Measurements from ENCODE around the gene ISG20. TPM values are rescaled to one million over a fixed set of nuclear protein-coding genes. Genes with fewer than 3 reads are reported as not detected.
"Not testable (repeated sequence)": the region's sequence is repeated elsewhere in the genome, so short reads cannot be mapped to it uniquely, and the experiment has no call there.

The ISG20 gene
- total RNA-seq, 1 donor from 2014 or later, result 0.65 TPM

GRCh38 chr15:88641959-88642452, 3.2 kb downstream of the ISG20 start:
- Mint-ChIP-seq H3K4me3 (no peak overlapping the region), H3K27me3 (ENCODE audit: insufficient read depth, low read depth) (no peaks in the 10 kb centered on the region), H3K9me3 (no peaks in the 10 kb centered on the region), H3K4me1 (peaks cover 11% of the 10 kb centered on the region), H3K27ac (no peak overlapping the region), H3K36me3 (no peaks in the 10 kb centered on the region)
- Histone ChIP-seq H3K4me3 (no peak overlapping the region), H3K36me3 (no peaks in the 10 kb centered on the region), H3K4me1 (peaks cover 5% of the 10 kb centered on the region), H3K9ac (no peak overlapping the region), H3K79me2 (ENCODE audit: low read depth) (no peaks in the 10 kb centered on the region), H4K20me1 (ENCODE audit: low read depth) (no peaks in the 10 kb centered on the region), H3K9me3 (ENCODE audit: low read depth) (no peaks in the 10 kb centered on the region), H3K27ac (no peak overlapping the region), H3F3A (ENCODE audit: low read depth) (peaks cover 27% of the 10 kb centered on the region), H2AFZ (replicated peaks) (no peak overlapping the region), H3K27me3 (no peaks in the 10 kb centered on the region), H3K4me2 (no peak overlapping the region)
- no peak for DNase-seq (ENCODE audit: low spot score)
- TF ChIP-seq EZH2phosphoT487 (IDR thresholded peaks at IDR 0.05), result no peak
- TF ChIP-seq, protein P1, sequence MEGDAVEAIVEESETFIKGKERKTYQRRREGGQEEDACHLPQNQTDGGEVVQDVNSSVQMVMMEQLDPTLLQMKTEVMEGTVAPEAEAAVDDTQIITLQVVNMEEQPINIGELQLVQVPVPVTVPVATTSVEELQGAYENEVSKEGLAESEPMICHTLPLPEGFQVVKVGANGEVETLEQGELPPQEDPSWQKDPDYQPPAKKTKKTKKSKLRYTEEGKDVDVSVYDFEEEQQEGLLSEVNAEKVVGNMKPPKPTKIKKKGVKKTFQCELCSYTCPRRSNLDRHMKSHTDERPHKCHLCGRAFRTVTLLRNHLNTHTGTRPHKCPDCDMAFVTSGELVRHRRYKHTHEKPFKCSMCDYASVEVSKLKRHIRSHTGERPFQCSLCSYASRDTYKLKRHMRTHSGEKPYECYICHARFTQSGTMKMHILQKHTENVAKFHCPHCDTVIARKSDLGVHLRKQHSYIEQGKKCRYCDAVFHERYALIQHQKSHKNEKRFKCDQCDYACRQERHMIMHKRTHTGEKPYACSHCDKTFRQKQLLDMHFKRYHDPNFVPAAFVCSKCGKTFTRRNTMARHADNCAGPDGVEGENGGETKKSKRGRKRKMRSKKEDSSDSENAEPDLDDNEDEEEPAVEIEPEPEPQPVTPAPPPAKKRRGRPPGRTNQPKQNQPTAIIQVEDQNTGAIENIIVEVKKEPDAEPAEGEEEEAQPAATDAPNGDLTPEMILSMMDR (IDR thresholded peaks at IDR 0.05), result no peak
- TF ChIP-seq EZH2 (IDR thresholded peaks at IDR 0.05), result no peak

- H3K4me1 ChIP-seq; H4K20me1 ChIP-seq (ENCODE audit: low read depth); H3K9me3 Mint-ChIP-seq; H3K27ac ChIP-seq; H3K36me3 ChIP-seq; H3K9ac ChIP-seq; H3K27me3 ChIP-seq; H3K4me2 ChIP-seq; H3K4me3 ChIP-seq; H3K4me3 Mint-ChIP-seq; H3K9me3 ChIP-seq (ENCODE audit: low read depth); H3K27me3 Mint-ChIP-seq (ENCODE audit: insufficient read depth, low read depth); DNase-seq (ENCODE audit: low spot score); H3K36me3 Mint-ChIP-seq; H3K27ac Mint-ChIP-seq; H3K79me2 ChIP-seq (ENCODE audit: low read depth); H2AFZ ChIP-seq (replicated peaks): not testable (repeated sequence)
- peaks cover 11% of the 10 kb centered on the region for H3K4me1 Mint-ChIP-seq
- peaks cover 26% of the 10 kb centered on the region for H3F3A ChIP-seq (ENCODE audit: low read depth)
Measured at GRCh38 chr15:88642514-88642913, 3.7 kb downstream of the ISG20 start.

GRCh38 chr15:88644741-88645140, 5.9 kb downstream of the ISG20 start:
- Mint-ChIP-seq H3K27me3 (ENCODE audit: insufficient read depth, low read depth) (peaks cover 5% of the 10 kb centered on the region), H3K27ac (no peak overlapping the region), H3K36me3 (no peaks in the 10 kb centered on the region), H3K4me3 (no peak overlapping the region), H3K9me3 (no peaks in the 10 kb centered on the region), H3K4me1 (peaks cover 14% of the 10 kb centered on the region)
- no peak overlapping the region for H3K4me2 ChIP-seq
- no peak overlapping the region for H3K9ac ChIP-seq
- no peak overlapping the region for H3K27ac ChIP-seq
- no peak for TF ChIP-seq EZH2 (IDR thresholded peaks at IDR 0.05)
- H3K79me2 ChIP-seq (ENCODE audit: low read depth), result no peaks in the 10 kb centered on the region
- no peaks in the 10 kb centered on the region for H3K27me3 ChIP-seq
- no peaks in the 10 kb centered on the region for H4K20me1 ChIP-seq (ENCODE audit: low read depth)
- DNase-seq (ENCODE audit: low spot score), result no peak
- H3F3A ChIP-seq (ENCODE audit: low read depth), result peaks cover 8% of the 10 kb centered on the region
- no peaks in the 10 kb centered on the region for H3K36me3 ChIP-seq
- no peaks in the 10 kb centered on the region for H3K4me1 ChIP-seq
- no peaks in the 10 kb centered on the region for H3K9me3 ChIP-seq (ENCODE audit: low read depth)
- no peak overlapping the region for H2AFZ ChIP-seq (replicated peaks)
- no peak overlapping the region for H3K4me3 ChIP-seq

GRCh38 chr15:88645171-88646087, 6.6 kb downstream of the ISG20 start:
- Histone ChIP-seq H3K9ac (no peak overlapping the region), H4K20me1 (ENCODE audit: low read depth) (no peaks in the 10 kb centered on the region), H3K36me3 (no peaks in the 10 kb centered on the region), H3K27me3 (no peaks in the 10 kb centered on the region), H3K27ac (no peak overlapping the region), H3K4me2 (no peak overlapping the region), H3K9me3 (ENCODE audit: low read depth) (no peaks in the 10 kb centered on the region), H3K79me2 (ENCODE audit: low read depth) (no peaks in the 10 kb centered on the region), H3F3A (ENCODE audit: low read depth) (peaks cover 1% of the 10 kb centered on the region), H2AFZ (replicated peaks) (no peak overlapping the region), H3K4me1 (no peaks in the 10 kb centered on the region), H3K4me3 (no peak overlapping the region)
- no peaks in the 10 kb centered on the region for H3K36me3 Mint-ChIP-seq
- no peaks in the 10 kb centered on the region for H3K9me3 Mint-ChIP-seq
- no peak overlapping the region for H3K27ac Mint-ChIP-seq
- no peak overlapping the region for H3K4me3 Mint-ChIP-seq
- H3K4me1 Mint-ChIP-seq, result peaks cover 13% of the 10 kb centered on the region
- TF ChIP-seq EZH2phosphoT487 (IDR thresholded peaks at IDR 0.05), result no peak
- TF ChIP-seq, protein P1 (IDR thresholded peaks at IDR 0.05), result no peak
- no peak for TF ChIP-seq EZH2 (IDR thresholded peaks at IDR 0.05)
- peaks cover 5% of the 10 kb centered on the region for H3K27me3 Mint-ChIP-seq (ENCODE audit: insufficient read depth, low read depth)
- DNase-seq (ENCODE audit: low spot score), result no peak
